HepG2 (cell line): Measurements from ENCODE around the gene LRRC45. TPM values are rescaled to one million over a fixed set of nuclear protein-coding genes. Genes with fewer than 3 reads are reported as not detected.

Experiments
- DMTF1 ChIP-seq: sonication (generic); formaldehyde crosslinking; IDR thresholded peaks from 2 replicates; pipeline ENCODE4 v1.4.0; 2020; ENCODE audit warnings: mild to moderate bottlenecking, missing genetic modification reagents
- GLI4 ChIP-seq: sonication (generic); formaldehyde crosslinking; IDR thresholded peaks from 2 replicates; pipeline ENCODE4 v1.5.1; 2020; ENCODE audit warnings: missing genetic modification reagents, mild to moderate bottlenecking, moderate library complexity, borderline replicate concordance
- HDAC1 ChIP-seq: sonication (generic); formaldehyde crosslinking; IDR thresholded peaks from 2 replicates; pipeline ENCODE4 v1.5.1; 2020; ENCODE audit warnings: mild to moderate bottlenecking, missing genetic modification reagents
- NFE2L1 ChIP-seq: sonication (generic); formaldehyde crosslinking; IDR thresholded peaks from 2 replicates; pipeline ENCODE4 v1.4.0; 2020; ENCODE audit warnings: missing genetic modification reagents, mild to moderate bottlenecking, borderline replicate concordance
- PHF21A ChIP-seq: sonication (generic); formaldehyde crosslinking; IDR thresholded peaks from 2 replicates; pipeline ENCODE4 v1.5.0; 2020; ENCODE audit warnings: mild to moderate bottlenecking, missing genetic modification reagents
- ZNF34 ChIP-seq: sonication (generic); formaldehyde crosslinking; IDR thresholded peaks from 2 replicates; pipeline ENCODE4 v1.4.0; 2020; ENCODE audit warnings: mild to moderate bottlenecking, missing genetic modification reagents, borderline replicate concordance
- ZNF451 ChIP-seq: sonication (generic); formaldehyde crosslinking; IDR thresholded peaks from 2 replicates; pipeline ENCODE4 v1.5.0; 2020; ENCODE audit warnings: mild to moderate bottlenecking, missing genetic modification reagents
- ZNF564 ChIP-seq: sonication (generic); formaldehyde crosslinking; IDR thresholded peaks from 2 replicates; pipeline ENCODE4 v1.8.1; 2023; ENCODE audit warnings: mild to moderate bottlenecking, missing genetic modification reagents
- polyA plus RNA-seq, 8 experiments: library from polyadenylated mRNA; depleted of rRNA in 3 of 8; stranded (reverse) in 7 of 8; unstranded in 1 of 8; fragments of >200 nt; fragmentation: Illumina TruSeq in 4 of 8; extraction: Trizol in 4 of 8; gene quantifications; 2 replicates each; pipeline versions ENCODE4 v1.2.1 to v1.2.3, GENCODE V29; 2011 to 2016; ENCODE audit warnings: low read depth in 4 of 8, missing spikeins in 1 of 8, mixed read lengths in 1 of 8; ENCODE audit not compliant: insufficient read depth in 1 of 8
- total RNA-seq, 5 experiments: library from RNA; depleted of rRNA; stranded (reverse); fragments of >200 nt; fragmentation: Illumina TruSeq; extraction: Trizol; gene quantifications; 2 replicates each; pipeline ENCODE4 v1.2.3, GENCODE V29; 2016; ENCODE audit warnings: low read depth in 1 of 5
- TF ChIP-seq, protein P1 (sequence below): sonication (generic); formaldehyde crosslinking; IDR thresholded peaks from 2 replicates; pipeline ENCODE4 v1.4.0; 2020; ENCODE audit warnings: missing genetic modification reagents; ENCODE audit errors: not compliant biosample characterization
- TF ChIP-seq, protein P2 (sequence below): fragments of 450-650 bp; IDR thresholded peaks from 2 replicates; pipeline ENCODE4 v1.6.1; 2016
- TF ChIP-seq, protein P3 (sequence below): sonication (generic); formaldehyde crosslinking; IDR thresholded peaks from 2 replicates; pipeline ENCODE4 v1.4.0; 2020; ENCODE audit warnings: missing genetic modification reagents
- TF ChIP-seq, protein P4 (sequence below): sonication (generic); formaldehyde crosslinking; IDR thresholded peaks from 2 replicates; pipeline ENCODE4 v1.4.0; 2020; ENCODE audit warnings: mild to moderate bottlenecking, missing genetic modification reagents, borderline replicate concordance

The LRRC45 gene
- total and polyA plus RNA-seq, 2 of the 13 experiments (the other 11 are each of a cell fraction or from before 2014, with no cell fraction given) = 11.6 to 48.1 TPM

GRCh38 chr17:82065638-82066303 lies 42.7 kb downstream of the LRRC45 start, which contains the start of gene DUS1L (continued):
- peak; percentile 92; the same call in 1 of the 2 replicates for TF ChIP-seq GLI4 (CRISPR knock-in tag)
- TF ChIP-seq, protein P1, sequence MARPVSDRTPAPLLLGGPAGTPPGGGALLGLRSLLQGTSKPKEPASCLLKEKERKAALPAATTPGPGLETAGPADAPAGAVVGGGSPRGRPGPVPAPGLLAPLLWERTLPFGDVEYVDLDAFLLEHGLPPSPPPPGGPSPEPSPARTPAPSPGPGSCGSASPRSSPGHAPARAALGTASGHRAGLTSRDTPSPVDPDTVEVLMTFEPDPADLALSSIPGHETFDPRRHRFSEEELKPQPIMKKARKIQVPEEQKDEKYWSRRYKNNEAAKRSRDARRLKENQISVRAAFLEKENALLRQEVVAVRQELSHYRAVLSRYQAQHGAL (CRISPR knock-in tag) = no peak
- TF ChIP-seq, protein P2, sequence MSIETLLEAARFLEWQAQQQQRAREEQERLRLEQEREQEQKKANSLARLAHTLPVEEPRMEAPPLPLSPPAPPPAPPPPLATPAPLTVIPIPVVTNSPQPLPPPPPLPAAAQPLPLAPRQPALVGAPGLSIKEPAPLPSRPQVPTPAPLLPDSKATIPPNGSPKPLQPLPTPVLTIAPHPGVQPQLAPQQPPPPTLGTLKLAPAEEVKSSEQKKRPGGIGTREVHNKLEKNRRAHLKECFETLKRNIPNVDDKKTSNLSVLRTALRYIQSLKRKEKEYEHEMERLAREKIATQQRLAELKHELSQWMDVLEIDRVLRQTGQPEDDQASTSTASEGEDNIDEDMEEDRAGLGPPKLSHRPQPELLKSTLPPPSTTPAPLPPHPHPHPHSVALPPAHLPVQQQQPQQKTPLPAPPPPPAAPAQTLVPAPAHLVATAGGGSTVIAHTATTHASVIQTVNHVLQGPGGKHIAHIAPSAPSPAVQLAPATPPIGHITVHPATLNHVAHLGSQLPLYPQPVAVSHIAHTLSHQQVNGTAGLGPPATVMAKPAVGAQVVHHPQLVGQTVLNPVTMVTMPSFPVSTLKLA = no peak
- TF ChIP-seq HDAC1 (CRISPR knock-in tag) = peak; percentile 95
- 0 out of 2 replicates have a peak, but pooled peaks have one; percentile 51 for TF ChIP-seq ZNF34 (CRISPR knock-in tag)
- TF ChIP-seq NFE2L1 (CRISPR knock-in tag) = peak; percentile 79; the same call in 1 of the 2 replicates
- peak; percentile 91; the same call in 1 of the 2 replicates for TF ChIP-seq ZNF451 (CRISPR knock-in tag)
- peak; percentile 71 for TF ChIP-seq PHF21A
- TF ChIP-seq, protein P3, sequence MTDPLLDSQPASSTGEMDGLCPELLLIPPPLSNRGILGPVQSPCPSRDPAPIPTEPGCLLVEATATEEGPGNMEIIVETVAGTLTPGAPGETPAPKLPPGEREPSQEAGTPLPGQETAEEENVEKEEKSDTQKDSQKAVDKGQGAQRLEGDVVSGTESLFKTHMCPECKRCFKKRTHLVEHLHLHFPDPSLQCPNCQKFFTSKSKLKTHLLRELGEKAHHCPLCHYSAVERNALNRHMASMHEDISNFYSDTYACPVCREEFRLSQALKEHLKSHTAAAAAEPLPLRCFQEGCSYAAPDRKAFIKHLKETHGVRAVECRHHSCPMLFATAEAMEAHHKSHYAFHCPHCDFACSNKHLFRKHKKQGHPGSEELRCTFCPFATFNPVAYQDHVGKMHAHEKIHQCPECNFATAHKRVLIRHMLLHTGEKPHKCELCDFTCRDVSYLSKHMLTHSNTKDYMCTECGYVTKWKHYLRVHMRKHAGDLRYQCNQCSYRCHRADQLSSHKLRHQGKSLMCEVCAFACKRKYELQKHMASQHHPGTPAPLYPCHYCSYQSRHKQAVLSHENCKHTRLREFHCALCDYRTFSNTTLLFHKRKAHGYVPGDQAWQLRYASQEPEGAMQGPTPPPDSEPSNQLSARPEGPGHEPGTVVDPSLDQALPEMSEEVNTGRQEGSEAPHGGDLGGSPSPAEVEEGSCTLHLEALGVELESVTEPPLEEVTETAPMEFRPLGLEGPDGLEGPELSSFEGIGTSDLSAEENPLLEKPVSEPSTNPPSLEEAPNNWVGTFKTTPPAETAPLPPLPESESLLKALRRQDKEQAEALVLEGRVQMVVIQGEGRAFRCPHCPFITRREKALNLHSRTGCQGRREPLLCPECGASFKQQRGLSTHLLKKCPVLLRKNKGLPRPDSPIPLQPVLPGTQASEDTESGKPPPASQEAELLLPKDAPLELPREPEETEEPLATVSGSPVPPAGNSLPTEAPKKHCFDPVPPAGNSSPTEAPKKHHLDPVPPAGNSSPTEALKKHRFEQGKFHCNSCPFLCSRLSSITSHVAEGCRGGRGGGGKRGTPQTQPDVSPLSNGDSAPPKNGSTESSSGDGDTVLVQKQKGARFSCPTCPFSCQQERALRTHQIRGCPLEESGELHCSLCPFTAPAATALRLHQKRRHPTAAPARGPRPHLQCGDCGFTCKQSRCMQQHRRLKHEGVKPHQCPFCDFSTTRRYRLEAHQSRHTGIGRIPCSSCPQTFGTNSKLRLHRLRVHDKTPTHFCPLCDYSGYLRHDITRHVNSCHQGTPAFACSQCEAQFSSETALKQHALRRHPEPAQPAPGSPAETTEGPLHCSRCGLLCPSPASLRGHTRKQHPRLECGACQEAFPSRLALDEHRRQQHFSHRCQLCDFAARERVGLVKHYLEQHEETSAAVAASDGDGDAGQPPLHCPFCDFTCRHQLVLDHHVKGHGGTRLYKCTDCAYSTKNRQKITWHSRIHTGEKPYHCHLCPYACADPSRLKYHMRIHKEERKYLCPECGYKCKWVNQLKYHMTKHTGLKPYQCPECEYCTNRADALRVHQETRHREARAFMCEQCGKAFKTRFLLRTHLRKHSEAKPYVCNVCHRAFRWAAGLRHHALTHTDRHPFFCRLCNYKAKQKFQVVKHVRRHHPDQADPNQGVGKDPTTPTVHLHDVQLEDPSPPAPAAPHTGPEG (CRISPR knock-in tag) = no peak
- TF ChIP-seq ZNF564 = peak; percentile 61; the same call in 1 of the 2 replicates
- TF ChIP-seq, protein P4, sequence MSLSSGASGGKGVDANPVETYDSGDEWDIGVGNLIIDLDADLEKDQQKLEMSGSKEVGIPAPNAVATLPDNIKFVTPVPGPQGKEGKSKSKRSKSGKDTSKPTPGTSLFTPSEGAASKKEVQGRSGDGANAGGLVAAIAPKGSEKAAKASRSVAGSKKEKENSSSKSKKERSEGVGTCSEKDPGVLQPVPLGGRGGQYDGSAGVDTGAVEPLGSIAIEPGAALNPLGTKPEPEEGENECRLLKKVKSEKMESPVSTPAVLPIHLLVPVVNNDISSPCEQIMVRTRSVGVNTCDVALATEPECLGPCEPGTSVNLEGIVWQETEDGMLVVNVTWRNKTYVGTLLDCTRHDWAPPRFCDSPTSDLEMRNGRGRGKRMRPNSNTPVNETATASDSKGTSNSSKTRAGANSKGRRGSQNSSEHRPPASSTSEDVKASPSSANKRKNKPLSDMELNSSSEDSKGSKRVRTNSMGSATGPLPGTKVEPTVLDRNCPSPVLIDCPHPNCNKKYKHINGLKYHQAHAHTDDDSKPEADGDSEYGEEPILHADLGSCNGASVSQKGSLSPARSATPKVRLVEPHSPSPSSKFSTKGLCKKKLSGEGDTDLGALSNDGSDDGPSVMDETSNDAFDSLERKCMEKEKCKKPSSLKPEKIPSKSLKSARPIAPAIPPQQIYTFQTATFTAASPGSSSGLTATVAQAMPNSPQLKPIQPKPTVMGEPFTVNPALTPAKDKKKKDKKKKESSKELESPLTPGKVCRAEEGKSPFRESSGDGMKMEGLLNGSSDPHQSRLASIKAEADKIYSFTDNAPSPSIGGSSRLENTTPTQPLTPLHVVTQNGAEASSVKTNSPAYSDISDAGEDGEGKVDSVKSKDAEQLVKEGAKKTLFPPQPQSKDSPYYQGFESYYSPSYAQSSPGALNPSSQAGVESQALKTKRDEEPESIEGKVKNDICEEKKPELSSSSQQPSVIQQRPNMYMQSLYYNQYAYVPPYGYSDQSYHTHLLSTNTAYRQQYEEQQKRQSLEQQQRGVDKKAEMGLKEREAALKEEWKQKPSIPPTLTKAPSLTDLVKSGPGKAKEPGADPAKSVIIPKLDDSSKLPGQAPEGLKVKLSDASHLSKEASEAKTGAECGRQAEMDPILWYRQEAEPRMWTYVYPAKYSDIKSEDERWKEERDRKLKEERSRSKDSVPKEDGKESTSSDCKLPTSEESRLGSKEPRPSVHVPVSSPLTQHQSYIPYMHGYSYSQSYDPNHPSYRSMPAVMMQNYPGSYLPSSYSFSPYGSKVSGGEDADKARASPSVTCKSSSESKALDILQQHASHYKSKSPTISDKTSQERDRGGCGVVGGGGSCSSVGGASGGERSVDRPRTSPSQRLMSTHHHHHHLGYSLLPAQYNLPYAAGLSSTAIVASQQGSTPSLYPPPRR (CRISPR knock-in tag) = peak; percentile 76; the same call in 1 of the 2 replicates
- TF ChIP-seq DMTF1 (CRISPR knock-in tag) = no peak
